ENCODE measurements around the gene GNAT3. TPM values are rescaled to one million over a fixed set of nuclear protein-coding genes. Genes with fewer than 3 reads are reported as not detected.

GNAT3 gene
- polyA plus RNA-seq, 6 donors from 2014 or later = not detected

GRCh38 chr7:80526472-80526871, 14.6 kb upstream of the GNAT3 start:
- H3K9me3 Mint-ChIP-seq = peaks cover 0 to 5% (median 0%) of the 10 kb centered on the region in 7 donors
- H3K4me1 Mint-ChIP-seq = no peaks in the 10 kb centered on the region
- ATAC-seq (ENCODE audit: low read depth in 2 of 2) (no peak), DNase-seq (no peak)
- H3K27me3 Mint-ChIP-seq = no peaks in the 10 kb centered on the region
- H3K36me3 Mint-ChIP-seq = no peaks in the 10 kb centered on the region
- H3K4me3 Mint-ChIP-seq = no peak overlapping the region
- H3K27ac Mint-ChIP-seq = no peak overlapping the region

DNA sequence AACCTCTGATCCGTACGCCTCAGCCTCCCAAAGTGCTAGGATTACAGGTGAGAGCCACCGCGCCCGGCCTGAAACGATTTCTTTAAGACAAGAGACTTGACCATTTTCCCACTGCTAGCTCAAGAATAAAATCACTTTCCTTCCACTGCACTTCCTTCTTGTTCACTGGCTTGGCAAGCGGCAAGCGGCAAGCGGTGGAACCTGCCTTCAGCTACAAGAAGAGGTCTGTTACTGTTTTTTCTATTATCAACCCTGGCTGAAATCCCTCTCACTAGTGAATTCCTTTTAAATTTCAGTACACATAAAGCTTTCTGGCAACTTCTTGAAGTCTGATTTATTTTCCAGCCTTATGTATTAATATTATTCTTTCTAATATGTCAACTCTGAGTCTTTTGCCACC, 12.8 kb upstream of the GNAT3 start:
- H3K36me3 Mint-ChIP-seq = no peaks in the 10 kb centered on the region
- ATAC-seq (ENCODE audit: low read depth in 2 of 2) (no peak), DNase-seq (no peak)
- H3K4me3 Mint-ChIP-seq = peak overlapping the region in 1 of 8 donors; percentile 71
- no peaks in the 10 kb centered on the region for H3K27me3 Mint-ChIP-seq
- H3K27ac Mint-ChIP-seq = no peak overlapping the region
- H3K4me1 Mint-ChIP-seq = no peaks in the 10 kb centered on the region
- H3K9me3 Mint-ChIP-seq = peaks cover 0 to 5% (median 0%) of the 10 kb centered on the region in 7 donors

GRCh38 chr7:80521809-80522208, 9.9 kb upstream of the GNAT3 start:
- peaks cover 0 to 3% (median 0%) of the 10 kb centered on the region in 7 donors for H3K9me3 Mint-ChIP-seq
- no peaks in the 10 kb centered on the region for H3K36me3 Mint-ChIP-seq
- H3K4me3 Mint-ChIP-seq = no peak overlapping the region
- H3K27ac Mint-ChIP-seq = no peak overlapping the region
- no peaks in the 10 kb centered on the region for H3K27me3 Mint-ChIP-seq
- no peaks in the 10 kb centered on the region for H3K4me1 Mint-ChIP-seq
- DNase-seq (no peak), ATAC-seq (ENCODE audit: low read depth in 2 of 2) (no peak)

DNA sequence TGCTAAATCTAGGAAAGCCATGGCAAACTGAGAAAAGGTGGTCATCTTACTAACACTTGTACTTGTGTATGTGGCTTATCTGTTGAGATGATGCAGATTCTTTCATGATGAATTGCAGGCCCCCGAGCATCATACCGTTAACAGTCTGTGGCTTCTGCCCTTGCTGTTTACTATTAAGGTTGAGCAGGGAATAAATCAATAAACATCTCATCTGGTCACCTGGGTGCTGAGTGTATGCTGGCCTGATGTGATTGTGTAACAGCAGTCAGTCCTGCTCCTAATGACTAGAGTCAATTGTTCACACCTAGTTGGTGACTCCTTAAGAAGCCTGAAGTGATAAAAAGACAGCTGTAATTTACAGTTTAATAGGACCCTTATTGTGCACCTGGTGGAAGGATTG, 8.3 kb upstream of the GNAT3 start:
- ATAC-seq (ENCODE audit: low read depth in 2 of 2) (no peak), DNase-seq (no peak)
- Mint-ChIP-seq H3K27me3 (no peaks in the 10 kb centered on the region), H3K27ac (no peak overlapping the region), H3K4me1 (no peaks in the 10 kb centered on the region), H3K4me3 (no peak overlapping the region), H3K36me3 (no peaks in the 10 kb centered on the region), H3K9me3 (no peaks in the 10 kb centered on the region)

GRCh38 chr7:80517282-80517747, 5.5 kb upstream of the GNAT3 start:
- no peak for DNase-seq
- Mint-ChIP-seq H3K4me1 (no peaks in the 10 kb centered on the region), H3K9me3 (no peaks in the 10 kb centered on the region), H3K36me3 (no peaks in the 10 kb centered on the region), H3K27ac (no peak overlapping the region), H3K27me3 (no peaks in the 10 kb centered on the region), H3K4me3 (no peak overlapping the region)
- no peak for ATAC-seq (ENCODE audit: low read depth in 2 of 2)

- H3K9me3 Mint-ChIP-seq = no peaks in the 10 kb centered on the region
- H3K27ac Mint-ChIP-seq = peak overlapping the region in 1 of 6 donors; percentile 44
- H3K4me1 Mint-ChIP-seq = no peaks in the 10 kb centered on the region
- ATAC-seq (ENCODE audit: low read depth in 2 of 2) (no peak), DNase-seq (no peak)
- H3K27me3 Mint-ChIP-seq = no peaks in the 10 kb centered on the region
- H3K36me3 Mint-ChIP-seq = no peaks in the 10 kb centered on the region
- no peak overlapping the region for H3K4me3 Mint-ChIP-seq
Measured at GRCh38 chr7:80515298-80515697, 3.4 kb upstream of the GNAT3 start.

DNA sequence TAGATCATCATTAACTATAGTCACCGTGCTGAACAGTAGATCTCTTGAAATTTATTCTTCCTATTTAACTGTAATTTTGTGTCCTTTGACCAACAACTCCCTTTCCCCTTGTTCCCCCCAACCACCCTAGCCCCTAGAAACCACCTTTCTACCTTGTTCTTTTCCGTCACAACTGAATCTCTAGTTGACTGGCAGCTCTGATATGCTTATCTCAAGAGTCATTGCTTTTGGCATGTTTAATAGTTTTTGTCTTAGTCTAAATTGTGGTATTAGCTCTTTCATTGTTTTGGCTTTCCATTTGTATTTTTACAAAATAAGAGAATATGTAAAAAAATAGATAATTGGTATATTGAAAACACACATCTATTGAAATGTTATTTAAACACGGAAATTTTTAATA, 1.8 kb downstream of the GNAT3 start:
- Mint-ChIP-seq H3K27ac (no peak overlapping the region), H3K4me3 (no peak overlapping the region), H3K9me3 (no peaks in the 10 kb centered on the region), H3K36me3 (no peaks in the 10 kb centered on the region), H3K27me3 (peaks cover 0 to 1% (median 0%) of the 10 kb centered on the region in 3 donors), H3K4me1 (no peaks in the 10 kb centered on the region)
- DNase-seq (no peak), ATAC-seq (ENCODE audit: low read depth in 2 of 2) (no peak)

DNA sequence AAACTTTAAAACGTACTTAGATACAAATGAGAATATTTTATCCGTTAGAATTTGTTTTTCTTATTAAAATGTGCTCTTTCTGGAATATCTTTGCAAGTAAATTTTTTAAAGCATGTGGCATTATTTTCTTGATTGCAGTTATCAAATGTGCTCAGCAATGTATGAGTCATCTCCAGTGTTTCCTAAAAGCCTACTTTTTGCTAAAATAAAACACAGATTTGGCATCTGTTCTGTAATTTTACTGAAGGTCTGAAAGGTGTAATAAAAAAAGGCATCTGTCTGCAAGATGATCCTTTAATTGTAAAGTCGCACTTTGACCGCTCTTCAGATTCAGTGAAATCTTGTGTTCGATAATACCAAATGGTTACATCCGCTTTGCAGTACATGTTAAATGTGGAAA, 3.4 kb downstream of the GNAT3 start:
- Mint-ChIP-seq H3K9me3 (no peaks in the 10 kb centered on the region), H3K36me3 (no peaks in the 10 kb centered on the region), H3K27me3 (peaks cover 0 to 6% (median 5%) of the 10 kb centered on the region in 3 donors), H3K4me3 (no peak overlapping the region), H3K4me1 (no peaks in the 10 kb centered on the region), H3K27ac (no peak overlapping the region)
- ATAC-seq (ENCODE audit: low read depth in 2 of 2) = no peak
- DNase-seq = no peak

GRCh38 chr7:80505900-80506500, 5.9 kb downstream of the GNAT3 start:
- DNase-seq = no peak
- Mint-ChIP-seq H3K9me3 (no peaks in the 10 kb centered on the region), H3K4me3 (no peak overlapping the region), H3K27ac (no peak overlapping the region), H3K4me1 (no peaks in the 10 kb centered on the region), H3K36me3 (no peaks in the 10 kb centered on the region), H3K27me3 (peaks cover 0 to 6% (median 5%) of the 10 kb centered on the region in 3 donors)
- no peak for ATAC-seq (ENCODE audit: low read depth in 2 of 2)

DNA sequence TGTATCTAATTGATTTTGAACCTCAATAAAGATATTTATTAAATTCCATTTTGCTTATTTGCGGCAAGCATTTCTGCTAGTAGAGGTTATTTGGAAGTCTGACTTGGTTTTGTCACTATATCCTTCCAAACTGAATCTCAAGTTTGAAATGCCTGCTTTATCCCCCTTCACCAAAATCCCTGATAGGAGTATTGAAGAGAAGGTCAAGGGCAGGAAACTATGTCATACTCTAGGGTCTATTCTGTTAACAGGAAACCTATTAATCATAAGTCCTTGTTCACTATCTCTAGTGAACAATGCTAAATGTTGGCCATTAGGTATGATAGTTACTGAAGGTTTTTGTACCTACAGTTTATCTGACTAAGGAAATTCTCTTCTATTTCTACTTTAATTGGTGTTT, 11.5 kb downstream of the GNAT3 start:
- ATAC-seq (ENCODE audit: low read depth in 2 of 2) (no peak), DNase-seq (no peak)
- Mint-ChIP-seq H3K36me3 (no peaks in the 10 kb centered on the region), H3K4me3 (no peak overlapping the region), H3K9me3 (no peaks in the 10 kb centered on the region), H3K27me3 (peaks cover 0 to 12% (median 5%) of the 10 kb centered on the region in 3 donors), H3K4me1 (no peaks in the 10 kb centered on the region), H3K27ac (no peak overlapping the region)

DNA sequence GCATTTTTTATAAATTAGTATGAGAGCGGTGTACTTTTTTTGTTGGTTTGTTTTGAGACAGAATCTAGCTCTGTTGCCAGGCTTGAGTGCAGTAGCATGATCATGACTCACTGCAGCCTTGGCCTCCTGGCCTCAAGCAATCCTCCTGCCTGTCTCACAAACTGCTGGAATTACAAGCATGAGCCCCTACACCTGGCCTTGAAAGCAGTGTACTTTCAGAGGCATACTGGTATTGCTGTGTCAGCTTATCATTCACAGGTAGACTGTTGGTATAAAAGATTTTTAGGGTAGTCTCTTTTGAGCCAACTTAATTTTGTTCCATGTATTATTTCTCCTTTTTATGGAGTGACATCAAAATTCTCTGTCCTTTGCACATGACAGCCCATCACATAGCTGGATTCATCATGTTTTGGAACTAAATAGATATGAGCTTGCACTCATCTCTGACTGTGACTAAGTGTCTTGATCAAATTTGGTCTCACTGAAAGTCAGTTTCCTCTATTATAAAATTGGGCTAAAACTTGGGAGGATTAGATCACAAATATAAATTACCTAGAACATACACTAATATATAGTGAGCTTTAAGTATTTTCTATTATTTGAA, 12.4 kb downstream of the GNAT3 start:
- H3K27ac Mint-ChIP-seq = no peak overlapping the region
- peaks cover 0 to 12% (median 0%) of the 10 kb centered on the region in 3 donors for H3K27me3 Mint-ChIP-seq
- no peaks in the 10 kb centered on the region for H3K36me3 Mint-ChIP-seq
- H3K9me3 Mint-ChIP-seq = no peaks in the 10 kb centered on the region
- H3K4me1 Mint-ChIP-seq = no peaks in the 10 kb centered on the region
- DNase-seq (no peak), ATAC-seq (ENCODE audit: low read depth in 2 of 2) (no peak)
- no peak overlapping the region for H3K4me3 Mint-ChIP-seq

- Mint-ChIP-seq H3K4me1 (no peaks in the 10 kb centered on the region), H3K36me3 (no peaks in the 10 kb centered on the region), H3K27ac (no peak overlapping the region), H3K4me3 (no peak overlapping the region), H3K27me3 (peaks cover 0 to 9% (median 0%) of the 10 kb centered on the region in 3 donors), H3K9me3 (peaks cover 0 to 3% (median 0%) of the 10 kb centered on the region in 7 donors)
- ATAC-seq (ENCODE audit: low read depth in 2 of 2) (no peak), DNase-seq (no peak)
Measured at GRCh38 chr7:80498481-80499349, 13.1 kb downstream of the GNAT3 start.

DNA sequence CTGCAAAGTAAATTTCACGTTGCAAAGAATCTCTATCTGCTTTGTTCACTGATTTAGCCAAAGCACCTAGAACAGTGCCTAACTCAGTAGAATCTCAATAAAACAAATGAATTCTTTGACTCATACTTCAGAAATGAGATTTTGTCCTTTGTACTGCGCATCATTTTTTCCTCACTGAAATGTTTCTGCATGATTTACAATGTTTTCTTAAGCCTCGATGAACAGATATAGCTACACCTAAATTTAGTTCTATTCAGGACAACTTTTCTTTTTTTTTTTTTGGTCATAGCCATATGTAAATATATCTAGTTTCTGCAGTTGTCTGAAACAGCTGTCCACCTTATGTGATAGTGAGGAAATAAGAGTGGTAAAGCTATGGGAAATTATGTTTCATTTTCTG, 15.3 kb downstream of the GNAT3 start:
- Mint-ChIP-seq H3K27ac (no peak overlapping the region), H3K36me3 (no peaks in the 10 kb centered on the region), H3K4me3 (no peak overlapping the region), H3K9me3 (peaks cover 0 to 4% (median 0%) of the 10 kb centered on the region in 7 donors), H3K4me1 (no peaks in the 10 kb centered on the region), H3K27me3 (peaks cover 0 to 6% (median 0%) of the 10 kb centered on the region in 3 donors)
- ATAC-seq (ENCODE audit: low read depth in 2 of 2) = no peak
- no peak for DNase-seq
